MV-4-11 (cell line): Measurements from ENCODE around the gene IL31.

Experiments
- DNase-seq: peaks from one replicate; lab custom pipeline; 2025; lab: John Stamatoyannopoulos, UW

Gene IL31

GRCh38 chr12:122127839-122128238, 46.2 kb downstream of the IL31 start:
- no peak for DNase-seq

DNA sequence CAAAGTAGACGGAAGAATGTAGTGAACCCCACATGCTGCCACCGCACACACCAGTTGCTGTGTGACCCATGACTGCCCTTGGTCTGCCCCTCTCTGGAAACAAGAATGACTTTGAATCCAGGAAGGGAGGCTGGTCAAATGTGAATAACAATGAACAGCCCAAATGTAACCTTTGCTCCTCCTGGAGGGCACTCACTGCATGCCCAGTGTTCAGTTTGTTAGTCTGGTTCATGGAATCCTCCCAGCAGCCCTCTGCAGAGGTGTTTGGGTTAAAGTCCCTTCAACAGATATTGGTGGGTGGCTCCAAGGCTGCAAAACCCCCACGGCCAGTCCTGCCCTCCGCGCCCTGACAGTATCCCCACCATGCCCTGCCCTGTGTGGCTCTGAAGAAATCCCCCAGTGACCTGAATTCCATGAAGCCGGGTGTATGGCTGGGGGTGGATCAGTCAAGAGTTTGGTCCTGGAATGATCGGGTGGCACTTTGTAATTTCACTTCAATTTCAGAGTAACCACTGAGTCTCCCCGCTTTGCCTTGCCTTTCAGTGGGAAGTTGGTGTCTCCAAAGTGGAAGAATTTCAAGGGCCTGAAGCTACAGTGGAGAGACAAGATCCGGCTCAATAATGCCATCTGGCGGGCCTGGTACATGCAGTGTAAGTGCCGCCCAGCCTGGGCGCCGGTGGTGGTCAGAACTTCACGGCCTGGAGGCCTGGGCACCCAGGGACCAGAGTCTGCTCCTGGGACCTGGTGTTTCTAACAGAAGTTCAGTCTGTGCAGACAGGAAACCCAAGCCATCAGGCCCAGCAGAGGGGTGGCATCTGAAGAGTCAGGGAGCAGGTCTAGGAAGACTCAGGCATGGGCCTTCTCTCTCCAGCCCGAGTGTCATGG, 47.1 kb downstream of the IL31 start:
- no peak for DNase-seq

- no peak for DNase-seq
Measured at GRCh38 chr12:122126342-122126635, 47.7 kb downstream of the IL31 start.

DNA sequence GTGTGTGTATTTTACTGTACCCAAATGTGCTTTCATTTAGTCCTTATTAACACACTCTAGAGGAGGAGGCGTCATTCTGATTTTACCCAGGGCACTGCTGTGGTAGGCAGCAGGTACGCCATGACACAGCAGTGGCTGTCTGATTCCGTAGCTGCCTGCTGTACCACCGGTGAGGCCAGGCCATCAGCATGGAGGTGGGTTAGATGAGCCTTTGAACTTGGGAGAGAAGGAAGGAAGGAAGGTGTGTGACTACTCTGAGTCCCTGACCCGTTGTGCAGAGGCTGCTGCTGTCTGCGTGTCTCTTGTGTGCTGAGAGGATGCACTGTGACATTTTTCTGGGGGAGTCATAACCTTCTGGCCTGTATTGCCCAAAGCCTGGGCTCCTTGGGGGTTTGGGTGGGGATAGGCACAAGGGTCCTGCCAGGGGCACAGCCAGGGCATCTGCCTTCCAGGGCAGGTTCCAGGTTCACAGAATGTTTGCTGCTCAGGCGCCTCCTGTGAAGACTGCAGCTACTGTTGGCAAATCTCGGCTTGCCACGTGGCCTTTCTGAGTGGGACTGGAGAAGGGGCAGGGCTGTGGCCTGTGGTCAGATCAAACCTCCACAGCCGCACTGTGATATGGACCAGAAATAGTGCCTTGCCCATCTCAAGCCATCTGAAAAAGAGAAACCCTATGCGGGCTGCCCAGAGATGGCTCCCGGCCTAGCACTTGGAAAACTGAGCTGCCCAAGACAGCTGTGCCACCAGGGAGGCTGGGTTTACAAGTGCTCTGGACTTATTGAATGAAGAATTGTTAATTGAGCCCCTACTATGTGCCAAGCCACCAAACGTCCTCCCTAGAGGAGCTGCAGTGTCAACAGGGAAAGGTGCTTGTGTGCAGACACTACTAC, 48.3 kb downstream of the IL31 start:
- DNase-seq, result peak; percentile 73

DNA sequence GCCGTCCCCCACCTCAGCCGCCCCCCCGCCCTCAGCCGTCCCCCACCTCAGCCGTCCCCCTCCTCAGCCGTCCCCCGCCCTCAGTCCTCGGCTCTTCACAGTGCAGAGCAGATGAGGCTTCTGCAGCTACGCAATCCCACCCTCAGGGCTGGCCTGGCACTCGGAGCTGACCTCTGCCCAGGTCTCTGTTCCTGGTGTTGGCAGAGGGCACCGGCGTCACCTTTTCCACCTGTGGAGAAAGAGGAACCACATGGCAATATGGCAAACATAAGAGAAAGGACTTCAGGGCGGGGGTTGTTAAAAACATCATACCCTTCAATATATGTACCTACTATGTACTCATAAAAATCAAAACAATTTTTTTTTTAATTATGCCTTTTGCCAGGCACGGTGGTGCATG, 49.7 kb downstream of the IL31 start:
- DNase-seq, result no peak

GRCh38 chr12:122123761-122124145, 50.3 kb downstream of the IL31 start:
- DNase-seq, result no peak

DNA sequence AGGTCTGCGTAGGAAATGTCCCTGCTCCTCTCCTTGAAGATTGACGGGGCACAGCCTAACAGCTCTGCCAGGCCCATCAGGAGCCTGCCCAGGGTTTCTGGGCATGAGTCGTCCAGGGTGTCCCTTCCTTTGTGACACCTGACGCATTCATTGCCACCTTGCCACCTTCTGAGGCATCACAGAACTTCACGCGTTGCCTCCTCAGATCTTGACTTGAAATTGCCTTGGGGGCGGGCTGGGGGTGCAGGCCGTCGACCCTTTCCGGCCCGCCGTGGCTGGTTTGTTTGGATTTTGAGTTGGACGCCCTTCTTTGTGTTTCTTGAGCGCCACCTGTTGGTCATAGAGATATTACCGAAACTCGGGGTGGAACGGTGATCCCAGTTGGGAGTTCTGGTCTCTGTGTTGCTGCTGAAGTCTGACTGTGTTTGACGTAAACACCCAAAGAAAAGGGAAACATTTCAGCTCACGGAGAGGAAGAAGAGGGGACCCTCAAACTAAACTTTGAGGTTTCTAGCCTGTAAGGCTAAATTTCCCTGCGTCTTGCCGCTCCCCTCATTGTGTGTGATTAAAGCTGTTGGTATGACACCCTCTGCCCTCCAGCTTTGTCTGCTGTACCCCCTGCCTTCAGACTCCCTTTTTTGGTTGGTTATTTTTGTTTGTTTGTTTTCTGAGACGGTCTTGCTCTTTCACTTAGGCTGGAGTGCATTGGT, 50.8 kb downstream of the IL31 start:
- peak; percentile 49 for DNase-seq
